GM19324 (cell line): Measurements from ENCODE around the gene LGALS3BP.
"Not testable (repeated sequence)": the region's sequence is repeated elsewhere in the genome, so short reads cannot be mapped to it uniquely, and the experiment has no call there.

Source experiments
- ATAC-seq: cut with Tn5 transposase; IDR thresholded peaks from one replicate; pipeline ENCODE4 v1.9.1; 2021; ENCODE audit warnings: mild to moderate bottlenecking, moderate library complexity; ENCODE audit not compliant: unreplicated experiment, low FRiP score

The LGALS3BP gene, protein sequence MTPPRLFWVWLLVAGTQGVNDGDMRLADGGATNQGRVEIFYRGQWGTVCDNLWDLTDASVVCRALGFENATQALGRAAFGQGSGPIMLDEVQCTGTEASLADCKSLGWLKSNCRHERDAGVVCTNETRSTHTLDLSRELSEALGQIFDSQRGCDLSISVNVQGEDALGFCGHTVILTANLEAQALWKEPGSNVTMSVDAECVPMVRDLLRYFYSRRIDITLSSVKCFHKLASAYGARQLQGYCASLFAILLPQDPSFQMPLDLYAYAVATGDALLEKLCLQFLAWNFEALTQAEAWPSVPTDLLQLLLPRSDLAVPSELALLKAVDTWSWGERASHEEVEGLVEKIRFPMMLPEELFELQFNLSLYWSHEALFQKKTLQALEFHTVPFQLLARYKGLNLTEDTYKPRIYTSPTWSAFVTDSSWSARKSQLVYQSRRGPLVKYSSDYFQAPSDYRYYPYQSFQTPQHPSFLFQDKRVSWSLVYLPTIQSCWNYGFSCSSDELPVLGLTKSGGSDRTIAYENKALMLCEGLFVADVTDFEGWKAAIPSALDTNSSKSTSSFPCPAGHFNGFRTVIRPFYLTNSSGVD

DNA sequence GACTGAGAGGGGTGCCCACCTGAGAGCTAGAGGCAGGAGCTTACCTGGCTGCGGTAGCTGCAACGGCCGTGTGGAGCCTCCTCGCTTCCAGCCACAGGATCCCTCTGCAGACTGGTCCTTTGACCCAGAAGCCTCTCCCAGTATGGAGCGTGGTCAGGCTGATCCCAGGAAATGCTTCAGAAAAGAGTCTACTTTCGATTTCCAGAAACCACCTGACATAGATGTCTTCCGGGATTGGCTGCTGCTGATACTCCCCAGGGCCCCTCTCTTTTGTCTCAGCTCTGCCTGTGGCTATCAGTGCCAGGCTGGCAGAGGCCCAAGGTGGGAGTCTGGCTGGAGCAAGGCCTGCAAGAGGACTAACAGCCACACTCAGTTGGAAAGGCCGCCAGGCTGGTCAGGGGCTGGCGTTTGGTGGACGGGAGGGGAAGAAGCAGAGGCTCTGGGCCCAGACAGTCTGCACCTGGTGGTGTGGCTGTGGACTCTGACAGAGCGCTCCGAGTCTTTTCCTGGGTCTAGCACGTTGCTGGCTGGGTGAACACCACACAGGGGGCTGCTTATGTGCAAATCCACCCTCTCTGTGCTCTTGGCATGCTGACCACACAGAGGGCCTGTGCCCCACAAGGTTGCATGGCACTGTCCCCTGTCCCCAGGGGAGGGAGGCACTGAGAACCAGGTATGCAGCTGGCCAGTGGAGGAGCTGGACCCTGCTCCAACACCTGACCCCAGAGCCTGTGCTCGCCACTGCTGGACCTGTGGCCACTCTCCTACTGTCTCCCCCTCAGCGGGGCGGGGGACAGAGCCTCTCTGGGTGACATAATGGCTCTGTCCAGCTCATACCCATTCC, at the start of gene LGALS3BP:
LGALS3BP (minus strand) TSS at position 144 of the 844 bp plus-strand sequence. CDS start 2,732 bp downstream, outside the sequence.
- ATAC-seq: no peak

DNA sequence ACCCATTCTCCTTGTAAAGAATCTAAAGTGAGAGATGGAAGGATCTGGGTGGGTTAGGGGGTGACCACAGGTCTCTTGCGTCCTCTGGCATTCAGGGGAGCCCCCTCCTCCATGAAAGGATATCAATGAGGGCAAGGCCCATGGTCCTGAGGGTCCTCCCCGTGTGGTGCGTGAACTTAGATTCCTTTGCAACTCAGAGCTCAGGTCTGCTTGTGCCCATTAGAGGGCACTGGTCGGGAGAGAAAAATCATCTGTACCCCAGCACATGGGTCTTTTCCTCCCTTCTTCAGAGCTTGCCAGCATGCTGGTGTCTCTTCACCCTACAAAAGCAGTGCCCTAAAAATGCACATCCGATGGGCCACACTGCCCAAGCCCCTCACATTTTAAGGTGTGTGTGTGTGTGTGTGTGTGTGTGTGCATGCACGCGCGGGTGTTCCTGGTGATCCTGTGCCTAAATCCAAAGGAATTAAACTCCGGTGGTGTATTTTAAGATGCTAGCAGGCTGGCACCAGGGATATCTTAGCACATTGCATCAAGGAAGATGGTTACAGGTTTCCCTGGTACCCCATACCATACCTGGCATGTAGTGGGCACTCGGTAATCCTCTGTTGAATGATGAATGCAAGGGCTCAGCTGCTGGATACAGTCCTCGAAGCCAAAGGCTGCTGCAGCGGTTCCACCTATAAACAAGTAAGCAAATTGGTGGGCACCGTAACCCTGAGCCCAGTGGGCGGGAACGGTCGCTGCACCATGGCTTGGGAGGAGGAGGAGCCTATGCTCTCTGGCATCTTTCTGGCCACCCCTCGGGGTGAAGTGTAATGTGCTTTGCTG, 49.0 kb upstream of the LGALS3BP start:
- no peak for ATAC-seq

DNA sequence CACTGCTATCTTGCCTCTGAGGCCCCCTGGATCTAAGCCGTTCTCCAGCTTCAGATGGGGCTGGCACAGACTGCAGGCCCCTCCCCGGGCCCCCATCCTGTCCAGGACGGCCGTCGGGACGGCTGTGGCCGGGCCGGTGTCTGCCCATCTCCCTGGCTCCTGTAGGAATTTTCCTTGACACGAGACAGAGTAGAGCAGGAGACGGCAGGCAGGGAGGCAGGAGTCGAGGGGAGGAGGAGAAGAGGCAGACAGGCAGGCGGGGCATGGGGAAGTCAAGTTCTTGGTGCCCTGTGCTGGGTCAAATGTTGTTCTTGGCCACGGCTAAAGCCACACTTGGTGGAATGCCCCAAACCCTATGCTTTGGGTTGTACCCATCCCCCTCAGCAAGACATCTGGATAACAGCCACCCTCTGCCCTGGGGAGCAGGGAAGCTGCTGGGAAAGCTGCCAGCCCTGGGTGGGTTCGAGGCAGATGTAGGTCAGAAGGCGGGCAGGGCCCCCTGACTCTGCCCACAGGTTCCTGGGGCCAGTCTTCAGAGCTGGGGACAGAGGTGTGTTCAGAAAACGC, 48.3 kb upstream of the LGALS3BP start:
- ATAC-seq: no peak

DNA sequence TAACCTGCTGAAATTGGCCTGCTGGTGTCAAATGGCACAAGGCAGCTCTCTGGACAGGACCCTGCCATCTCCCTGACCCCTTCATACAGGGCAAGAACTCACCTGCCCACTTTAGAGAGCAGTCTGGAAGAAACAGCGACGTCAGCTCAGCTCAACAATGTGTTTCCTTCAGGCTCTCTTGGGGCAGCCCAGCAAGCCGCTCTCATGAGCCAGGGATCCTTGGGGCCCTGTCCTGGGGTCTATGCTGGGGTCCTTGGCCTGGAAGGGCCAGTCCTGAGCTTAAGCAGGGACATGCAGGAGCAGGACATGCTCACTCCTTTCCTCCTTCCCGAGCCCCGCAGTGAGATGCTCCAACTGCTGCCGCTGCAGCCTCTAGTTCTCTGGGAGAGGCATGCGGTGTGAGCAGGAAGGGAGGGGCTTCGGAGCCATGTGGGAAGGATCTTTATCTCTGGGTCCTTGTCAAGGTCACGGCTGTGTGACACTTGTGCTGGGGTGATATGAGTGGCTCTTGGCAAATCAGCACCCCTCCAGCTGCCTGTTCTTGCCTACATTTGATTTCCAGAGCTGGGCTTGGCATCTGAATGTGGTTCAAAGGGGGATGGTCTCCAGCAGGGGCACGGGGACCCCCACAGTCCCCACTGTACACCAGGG, 47.7 kb upstream of the LGALS3BP start:
- ATAC-seq: no peak

GRCh38 chr17:79026376-79027273, 46.9 kb upstream of the LGALS3BP start:
- ATAC-seq: no peak

- no peak for ATAC-seq
Observed at GRCh38 chr17:79024901-79025737, 45.4 kb upstream of the LGALS3BP start.

DNA sequence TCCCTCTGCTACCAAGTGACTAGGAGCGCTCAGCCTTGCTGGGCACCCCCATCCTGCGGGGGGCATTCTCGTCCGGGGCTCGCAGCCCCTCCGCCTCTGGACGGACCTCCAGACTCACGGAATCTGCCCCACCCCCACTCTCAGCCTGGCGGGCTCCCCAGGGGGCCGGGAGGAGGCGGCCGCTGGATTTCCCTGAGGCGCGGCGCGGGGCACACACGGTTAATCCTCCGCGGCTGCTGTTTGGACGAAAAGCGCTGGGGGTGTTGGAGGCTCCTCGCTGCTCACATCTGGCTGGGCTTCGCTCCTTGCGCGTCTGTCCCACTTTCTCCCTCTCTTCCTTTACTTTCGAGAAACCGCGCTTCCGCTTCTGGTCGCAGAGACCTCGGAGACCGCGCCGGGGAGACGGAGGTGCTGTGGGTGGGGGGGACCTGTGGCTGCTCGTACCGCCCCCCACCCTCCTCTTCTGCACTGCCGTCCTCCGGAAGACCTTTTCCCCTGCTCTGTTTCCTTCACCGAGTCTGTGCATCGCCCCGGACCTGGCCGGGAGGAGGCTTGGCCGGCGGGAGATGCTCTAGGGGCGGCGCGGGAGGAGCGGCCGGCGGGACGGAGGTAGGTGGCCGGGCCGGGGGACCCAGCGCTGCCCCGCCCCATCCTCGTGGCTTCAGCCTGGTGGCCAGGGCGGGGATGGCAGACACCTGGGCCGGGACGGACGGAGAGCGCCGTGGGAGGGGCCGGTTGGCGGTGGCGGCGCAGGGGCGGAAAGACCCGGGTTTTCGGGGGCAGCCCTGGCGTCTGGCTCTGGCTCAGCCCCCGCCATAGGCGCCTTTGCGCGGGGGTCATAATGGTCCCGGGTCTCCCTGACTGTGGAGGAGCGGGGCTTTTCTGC, 44.4 kb upstream of the LGALS3BP start, which contains the start of gene C1QTNF1:
C1QTNF1 (plus strand) TSS at position 284 of the 886 bp plus-strand sequence. CDS start 19,800 bp downstream, outside the sequence.
- no peak for ATAC-seq

DNA sequence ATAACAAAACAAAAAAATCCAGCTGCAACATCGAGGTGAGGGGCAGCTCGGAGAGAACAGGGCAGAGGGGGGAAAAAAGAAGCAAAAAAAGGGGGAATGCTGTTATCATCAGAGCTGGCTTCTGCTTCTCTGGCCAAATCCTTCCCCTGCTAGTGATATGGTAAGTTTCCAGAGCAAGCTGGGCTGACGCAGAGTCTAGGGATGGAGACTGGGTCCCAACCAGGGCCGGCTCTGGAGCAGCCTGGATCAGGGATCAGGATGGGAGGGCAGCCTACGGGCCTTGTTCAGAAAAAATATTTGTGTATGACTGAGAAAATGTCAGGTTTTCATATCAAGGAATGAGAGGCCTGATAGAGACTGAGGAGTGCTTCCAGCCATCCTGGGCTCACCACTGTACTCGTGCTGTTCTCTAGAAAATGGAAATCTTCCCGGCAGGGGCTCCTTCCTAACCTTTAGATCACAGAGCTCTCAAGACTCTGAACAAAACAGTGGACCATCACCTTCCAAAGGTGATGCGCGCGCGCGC, 43.5 kb upstream of the LGALS3BP start:
- no peak for ATAC-seq

DNA sequence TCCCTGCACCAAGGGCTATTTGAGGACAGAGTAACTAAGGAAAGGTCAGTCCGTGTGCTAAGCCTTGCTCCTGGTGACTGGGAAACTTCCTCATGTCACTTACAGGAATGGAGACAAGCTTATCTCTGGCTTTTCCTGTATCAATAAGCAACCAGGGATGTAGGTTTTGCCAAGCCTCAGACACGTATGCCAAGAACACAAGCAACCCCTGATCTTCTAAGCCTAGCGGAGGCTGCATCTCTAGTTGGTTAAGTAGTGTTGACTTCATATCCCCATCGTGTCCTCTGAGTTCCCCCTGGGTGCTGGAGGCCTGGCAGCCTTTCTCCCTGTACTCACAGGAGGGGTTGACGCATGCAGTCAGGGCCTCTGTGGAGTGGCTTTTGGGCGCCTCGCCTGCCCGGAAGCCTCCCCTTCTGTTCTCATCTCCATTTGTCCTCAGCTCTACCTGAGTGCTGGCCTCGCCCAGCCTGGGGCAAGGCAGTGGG, 42.8 kb upstream of the LGALS3BP start:
- no peak for ATAC-seq

DNA sequence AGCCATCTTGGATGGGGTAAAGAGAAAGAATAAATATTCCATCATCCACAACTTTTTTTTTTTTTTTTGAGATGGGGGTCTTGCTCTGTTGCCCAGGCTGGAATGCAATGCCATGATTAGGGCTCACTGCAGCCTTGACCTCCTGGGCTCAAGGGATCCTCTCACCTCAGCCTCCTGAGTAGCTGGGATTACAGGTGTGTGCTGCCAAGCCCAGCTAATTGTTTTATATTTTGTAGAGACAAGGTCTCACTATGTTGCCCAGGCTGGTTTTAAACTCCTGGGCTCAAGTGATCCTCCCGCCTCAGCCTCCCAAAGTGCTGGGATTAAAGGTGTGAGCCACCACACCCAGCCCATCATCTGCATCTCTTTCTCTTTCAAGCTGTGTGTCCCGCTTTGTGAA, 42.2 kb upstream of the LGALS3BP start:
- not testable (repeated sequence) for ATAC-seq

DNA sequence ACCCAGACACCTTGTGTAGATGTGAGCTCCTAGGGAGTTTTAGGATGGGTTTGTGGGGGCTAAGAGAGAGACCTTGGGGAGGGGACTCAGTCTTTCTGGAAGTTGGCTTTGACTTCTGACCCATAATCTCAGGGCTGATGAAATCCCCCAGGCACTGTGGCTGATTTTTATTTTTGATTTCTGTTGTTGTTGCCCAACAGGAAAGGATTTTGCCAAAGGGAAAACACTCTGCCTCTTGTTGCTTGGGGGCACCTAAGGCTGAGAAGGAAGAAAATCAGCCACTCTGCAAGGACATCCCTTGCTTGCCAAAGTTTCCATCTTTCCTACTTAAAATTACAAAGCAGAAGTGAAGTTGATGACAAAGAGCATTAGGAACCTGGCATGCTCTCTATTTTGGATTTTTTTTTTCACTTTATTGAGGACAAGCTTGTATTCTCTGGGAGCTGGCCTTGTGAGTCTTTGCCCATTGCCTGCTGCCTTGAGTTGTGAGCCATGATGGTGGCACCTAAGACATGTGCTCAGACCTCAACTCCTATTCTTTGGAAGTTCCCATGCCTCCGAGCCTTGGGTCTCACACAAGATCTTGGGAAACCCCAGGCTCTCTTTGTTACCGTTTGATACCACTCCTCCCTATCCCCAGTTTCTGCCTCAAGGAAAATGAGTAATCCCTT, 41.0 kb upstream of the LGALS3BP start:
- ATAC-seq: no peak

- no peak for ATAC-seq
Observed at GRCh38 chr17:79019632-79020584, 40.2 kb upstream of the LGALS3BP start.

GRCh38 chr17:79019261-79019631, 39.5 kb upstream of the LGALS3BP start:
- ATAC-seq: no peak

DNA sequence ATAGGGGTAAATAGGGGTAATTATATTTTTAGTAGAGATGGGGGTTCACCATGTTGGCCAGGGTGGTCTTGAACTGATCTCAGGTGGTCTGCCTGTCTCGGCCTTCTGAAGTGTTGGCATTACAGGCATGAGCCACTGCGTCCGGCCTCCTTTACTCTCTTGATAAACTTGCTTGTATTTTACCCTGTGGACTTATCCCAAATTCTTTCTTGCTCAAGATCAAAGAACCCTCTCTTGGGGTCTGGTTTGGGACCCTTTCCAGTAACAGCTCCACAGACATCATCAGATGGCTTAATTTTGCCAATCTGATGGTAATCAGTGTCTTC, 38.6 kb upstream of the LGALS3BP start:
- no peak for ATAC-seq
